Ecto neural progenitor cell (in vitro differentiated cells): Measurements from ENCODE around the gene ZNF165.
"Not testable (repeated sequence)": the region's sequence is repeated elsewhere in the genome, so short reads cannot be mapped to it uniquely, and the experiment has no call there.

Source experiments
- DNase-seq: peaks from one replicate; pipeline ENCODE4 v3.0.0-alpha.2; 2018; ENCODE audit warnings: low spot score

ZNF165 gene

DNA sequence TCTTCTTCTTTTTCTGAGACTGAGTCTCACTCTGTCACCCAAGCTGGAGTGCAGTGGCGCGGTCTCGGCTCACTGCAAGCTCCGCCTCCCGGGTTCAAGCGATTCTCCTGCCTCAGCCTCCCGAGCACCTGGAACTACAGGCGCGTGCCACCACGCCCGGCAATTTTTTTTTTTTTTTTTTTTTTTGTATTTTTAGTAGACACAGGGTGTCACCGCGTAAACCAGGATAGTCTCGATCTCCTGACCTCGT is at the start of gene ZNF165:
ZNF165 (plus strand) TSS at position 188 of the 250 bp plus-strand sequence. CDS start 4,913 bp downstream, outside the sequence.
- not testable (repeated sequence) for DNase-seq

DNA sequence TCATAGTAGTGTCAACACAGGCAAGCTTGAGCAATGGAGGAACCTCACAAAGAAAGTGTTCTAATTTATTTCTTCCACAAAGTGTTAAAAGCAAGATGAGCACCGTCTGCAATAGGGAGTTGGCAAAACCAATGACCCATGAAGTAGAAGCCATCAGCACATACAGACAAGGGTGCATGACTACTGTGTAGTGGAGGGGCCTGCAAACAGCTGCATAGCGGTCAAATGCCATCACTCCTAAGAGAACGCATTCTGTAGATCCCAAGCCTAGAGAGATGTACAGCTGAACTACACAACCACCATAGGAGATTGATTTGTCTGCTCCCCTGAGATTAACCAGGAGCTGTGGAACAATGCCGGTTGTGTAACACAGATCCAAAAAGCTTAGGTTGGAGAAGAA is 26.8 kb upstream of the ZNF165 start:
- DNase-seq, result no peak

DNA sequence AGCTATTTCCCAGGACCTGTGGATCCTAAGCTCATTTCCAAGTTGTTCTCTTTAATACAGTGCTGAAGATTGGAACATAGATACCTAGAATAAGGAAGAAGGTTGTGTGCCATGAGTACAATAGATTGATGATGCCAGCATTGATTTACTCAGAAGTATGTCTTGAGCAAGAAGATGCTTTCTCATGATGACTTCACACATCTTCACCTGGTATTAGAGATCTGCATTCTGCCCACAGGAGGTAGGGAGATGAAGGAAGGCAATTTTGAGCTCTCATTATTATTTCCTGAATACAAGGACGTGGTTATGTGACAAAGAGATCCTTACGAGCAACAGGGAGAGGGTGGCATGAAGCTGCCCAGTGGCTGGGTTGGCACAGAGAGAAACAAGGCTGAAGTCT is 20.0 kb upstream of the ZNF165 start:
- DNase-seq, result no peak

DNA sequence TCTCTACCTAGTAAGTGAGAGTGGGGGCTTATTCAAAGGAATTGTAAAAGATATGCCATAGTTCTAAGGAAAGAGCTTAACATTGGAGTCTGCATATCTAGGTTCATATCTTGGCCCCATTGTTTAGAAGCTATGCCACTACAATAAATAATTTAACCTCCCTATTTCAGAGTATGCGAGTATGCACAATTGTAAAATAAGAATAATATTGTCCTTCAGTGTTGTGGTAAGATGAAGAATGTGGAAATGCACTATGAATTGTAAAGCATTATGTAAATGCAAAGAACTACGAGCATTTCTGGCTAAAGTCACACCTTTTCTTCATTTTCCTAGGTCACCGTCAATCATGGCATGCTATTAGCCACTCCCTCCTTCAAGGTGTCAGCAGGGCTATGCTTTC is 16.1 kb upstream of the ZNF165 start:
- DNase-seq, result no peak

DNA sequence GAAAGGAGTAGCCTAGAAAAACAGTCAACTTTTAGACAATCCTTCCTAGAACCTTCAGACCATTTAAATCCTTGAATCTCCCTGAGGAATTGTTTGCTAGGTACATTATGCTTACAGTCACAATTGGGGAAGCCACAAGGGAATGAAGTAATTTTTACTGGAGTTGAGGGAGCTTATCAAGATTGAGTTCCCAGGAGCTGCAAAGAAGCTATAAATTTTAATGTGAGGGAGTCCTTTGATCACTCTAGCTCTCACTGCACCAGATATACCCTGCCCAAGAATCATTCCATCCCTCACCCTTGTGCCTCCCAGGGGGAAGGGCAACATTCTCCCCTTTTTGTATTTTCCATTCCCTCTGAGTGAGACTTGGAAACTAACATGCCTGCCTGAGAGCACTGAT is 12.3 kb upstream of the ZNF165 start:
- DNase-seq, result no peak

DNA sequence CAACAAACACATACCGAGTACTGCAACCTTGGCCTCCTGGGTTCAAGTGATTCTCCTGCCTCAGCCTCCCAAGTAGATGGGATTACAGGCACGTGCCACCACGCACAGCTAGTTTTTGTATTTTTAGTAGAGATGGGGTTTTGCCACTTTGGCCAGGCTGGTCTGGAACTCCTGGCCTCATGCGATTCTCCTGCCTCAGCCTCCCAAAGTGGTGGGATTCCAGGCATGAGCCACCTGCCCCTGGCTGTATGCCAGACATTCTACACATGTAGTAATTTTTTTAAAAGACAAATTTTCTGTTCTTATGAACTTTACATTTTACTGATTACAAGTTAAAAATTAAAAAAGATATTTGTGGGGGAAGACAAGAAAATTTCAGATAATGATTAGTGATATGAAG is 9.4 kb upstream of the ZNF165 start:
- not testable (repeated sequence) for DNase-seq

DNA sequence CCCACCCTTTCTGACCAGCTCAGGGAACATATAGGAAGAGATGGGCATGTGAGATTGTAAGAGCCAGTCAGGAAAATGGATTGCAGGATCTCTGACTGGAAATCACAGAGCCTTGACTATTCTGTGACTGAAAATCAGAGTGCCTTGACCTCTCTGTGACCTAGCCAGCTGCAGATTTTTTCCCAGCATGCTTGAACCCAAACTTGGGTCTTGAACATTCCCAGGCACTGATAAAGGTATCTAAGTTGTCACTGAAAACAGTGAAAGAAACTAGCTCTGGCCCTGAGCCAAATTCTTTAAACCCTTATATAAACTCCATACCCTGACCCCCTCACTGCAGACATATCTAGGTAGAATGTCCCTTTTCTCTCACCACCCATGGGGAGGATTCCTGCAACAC is 2.3 kb upstream of the ZNF165 start:
- no peak for DNase-seq

DNA sequence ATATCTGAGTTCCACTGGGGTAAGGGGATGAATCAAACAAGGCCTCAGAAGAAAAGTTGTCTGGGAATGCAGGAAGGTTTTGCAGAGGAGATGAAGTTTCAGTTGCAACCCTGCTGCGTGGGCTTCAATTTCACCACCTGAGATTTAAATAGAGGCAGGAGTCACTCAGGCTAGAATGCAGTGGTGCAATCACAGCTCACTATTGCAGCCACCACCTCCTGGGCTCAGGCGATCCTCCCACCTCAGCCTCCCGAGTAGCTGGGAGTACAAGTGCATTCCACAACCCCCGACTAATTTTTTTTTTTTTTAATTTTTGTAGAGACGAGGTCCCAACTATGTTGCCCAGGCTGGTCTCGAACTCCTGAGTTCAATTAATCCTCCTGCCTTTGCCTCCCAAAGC is 1.5 kb upstream of the ZNF165 start:
- no peak for DNase-seq

DNA sequence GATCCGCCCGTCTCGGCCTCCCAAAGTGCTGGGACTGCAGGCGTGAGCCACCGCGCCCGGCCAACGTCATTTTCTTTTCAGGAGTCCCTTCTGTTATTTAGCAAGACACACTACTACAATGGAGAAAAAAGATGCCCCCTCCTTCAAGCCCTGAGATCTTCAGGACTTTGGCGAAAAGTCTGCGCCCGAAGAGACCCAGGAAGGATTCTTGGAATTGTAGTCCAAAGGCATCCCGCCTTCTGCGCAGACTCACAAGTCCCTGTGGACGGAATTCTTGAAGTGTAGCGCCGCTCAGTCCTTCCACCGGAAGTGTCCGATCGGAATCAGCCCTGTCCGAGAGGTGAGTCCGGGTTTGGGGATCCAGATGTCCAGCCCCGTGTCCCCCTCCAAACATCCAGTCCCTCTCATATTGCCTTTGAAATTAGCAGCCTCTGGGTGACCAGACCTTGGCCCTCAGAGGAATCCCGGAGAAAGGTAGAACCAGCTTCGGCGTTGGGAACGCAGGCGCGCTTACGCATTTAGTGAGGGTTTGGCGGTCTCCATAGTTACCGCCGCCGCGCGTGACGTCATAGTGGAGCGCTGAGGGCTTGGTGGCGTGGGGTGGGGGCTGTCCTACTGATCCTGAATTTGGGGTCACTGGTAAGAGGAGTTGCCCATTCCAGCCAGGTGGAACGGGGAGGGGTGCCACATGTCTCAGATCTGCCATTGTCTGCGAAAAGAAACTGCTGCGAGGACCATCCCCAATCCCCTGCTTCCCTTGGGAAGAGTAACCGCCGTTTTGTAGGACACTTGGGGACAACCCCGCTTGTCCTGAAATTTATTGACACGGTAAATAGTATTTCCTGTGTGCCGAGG is 490 bp downstream of the ZNF165 start:
- DNase-seq, result peak; percentile 94

DNA sequence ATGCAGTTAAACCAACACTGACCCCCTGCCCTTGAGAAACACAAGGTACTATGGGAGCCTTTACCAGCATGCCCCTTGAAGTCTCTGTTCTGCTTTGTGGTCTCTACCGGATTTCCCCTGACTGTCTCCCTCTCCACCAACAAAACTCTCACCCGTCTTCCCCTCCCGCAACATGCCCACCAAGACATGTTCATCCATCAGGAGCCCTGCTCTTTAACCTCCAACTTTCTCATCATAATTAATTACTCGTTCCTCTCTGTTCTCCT is 1.1 kb downstream of the ZNF165 start:
- DNase-seq, result no peak

DNA sequence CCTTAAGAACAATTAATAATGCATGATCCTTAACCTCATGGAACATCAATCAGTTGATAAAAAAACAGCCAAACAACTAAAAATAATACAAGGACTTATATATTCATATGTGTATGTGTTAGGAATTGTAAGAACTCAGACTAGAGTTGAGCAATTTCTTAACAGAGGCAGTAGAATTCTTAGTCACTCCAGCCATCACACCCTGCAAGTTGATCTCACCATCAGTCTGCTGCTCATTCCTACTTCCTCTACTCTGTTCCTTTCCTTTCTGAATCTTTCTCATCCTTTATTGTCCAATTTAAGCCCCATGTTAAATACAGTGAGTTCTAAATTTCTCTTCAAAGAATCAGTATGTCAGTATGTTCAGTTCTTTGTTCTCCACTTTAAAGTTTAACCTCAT is 2.6 kb downstream of the ZNF165 start:
- DNase-seq, result no peak

DNA sequence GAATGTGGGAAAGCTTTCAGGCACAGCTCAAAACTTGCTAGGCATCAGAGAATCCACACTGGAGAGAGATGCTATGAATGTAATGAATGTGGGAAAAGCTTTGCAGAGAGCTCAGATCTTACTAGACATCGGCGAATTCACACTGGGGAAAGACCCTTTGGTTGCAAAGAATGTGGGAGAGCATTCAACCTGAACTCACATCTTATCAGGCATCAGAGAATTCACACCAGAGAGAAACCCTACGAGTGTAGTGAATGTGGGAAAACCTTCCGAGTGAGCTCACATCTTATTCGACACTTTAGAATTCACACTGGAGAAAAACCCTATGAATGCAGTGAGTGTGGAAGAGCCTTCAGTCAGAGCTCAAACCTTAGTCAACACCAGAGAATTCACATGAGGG is 8.7 kb downstream of the ZNF165 start:
- DNase-seq, result no peak

DNA sequence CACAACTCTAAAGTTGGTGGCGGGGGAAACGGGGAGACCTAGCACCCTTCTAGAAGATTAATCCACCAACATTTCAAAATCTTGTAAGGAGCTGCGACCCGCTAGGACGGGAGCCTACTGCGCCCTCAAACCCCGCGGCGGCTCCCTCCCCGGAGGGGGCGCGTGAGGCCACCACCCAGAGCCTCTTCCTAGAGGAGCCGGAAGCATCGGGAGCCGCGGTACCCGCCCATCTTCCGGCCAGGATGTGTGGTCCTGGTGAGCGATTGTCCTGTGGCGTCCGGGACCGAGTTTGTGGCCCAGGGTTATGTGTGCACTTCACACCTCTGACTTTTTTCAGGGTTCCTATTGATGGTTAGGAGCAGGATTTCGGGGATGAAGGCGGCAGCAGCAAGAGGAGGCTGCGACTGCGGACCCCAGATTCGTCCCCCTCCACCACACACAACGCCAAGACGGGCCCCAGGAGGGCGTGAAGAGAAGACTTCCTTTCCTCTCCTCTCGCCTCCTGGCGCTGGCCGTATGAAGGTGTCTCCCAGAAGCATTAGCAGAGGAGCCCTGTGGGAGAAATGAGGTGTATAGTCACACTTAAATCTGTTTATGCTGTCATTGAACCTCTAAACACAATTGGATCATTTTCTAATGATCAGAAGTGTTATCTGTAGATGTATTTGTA is 10.7 kb downstream of the ZNF165 start:
- no peak for DNase-seq

DNA sequence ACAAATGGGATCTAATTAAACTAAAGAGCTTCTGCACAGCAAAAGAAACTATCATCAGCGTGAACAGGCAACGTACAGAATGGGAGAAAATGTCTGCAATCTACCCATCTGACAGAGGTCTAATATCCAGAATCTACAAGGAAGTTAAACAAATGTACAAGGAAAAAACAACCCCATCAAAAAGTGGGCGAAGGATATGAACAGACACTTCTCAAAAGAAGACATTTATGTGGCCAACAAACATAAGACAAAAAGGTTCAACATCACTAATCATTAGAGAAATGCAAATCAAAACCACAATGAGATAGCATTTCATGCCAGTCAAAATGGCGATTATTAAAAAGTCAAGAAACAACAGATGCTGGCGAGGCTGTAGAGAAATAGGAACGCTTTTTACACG is 21.9 kb downstream of the ZNF165 start:
- DNase-seq, result not testable (repeated sequence)

DNA sequence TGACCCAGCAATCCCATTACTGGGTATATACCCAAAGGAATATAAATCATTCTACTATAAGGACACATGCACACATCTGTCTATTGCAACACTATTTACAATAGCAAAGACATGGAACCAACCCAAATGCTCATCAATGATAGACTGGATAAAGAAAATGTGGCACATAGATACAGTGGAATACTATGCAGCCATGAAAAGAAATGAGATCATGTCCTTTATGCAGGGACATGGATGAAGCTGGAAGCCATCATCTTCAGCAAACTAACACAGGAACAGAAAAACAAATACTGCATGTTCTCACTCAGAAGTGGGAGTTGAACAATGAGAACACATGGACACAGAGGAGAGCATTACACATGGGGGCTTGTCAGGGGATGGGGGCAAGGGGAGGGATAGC is 22.3 kb downstream of the ZNF165 start:
- not testable (repeated sequence) for DNase-seq

DNA sequence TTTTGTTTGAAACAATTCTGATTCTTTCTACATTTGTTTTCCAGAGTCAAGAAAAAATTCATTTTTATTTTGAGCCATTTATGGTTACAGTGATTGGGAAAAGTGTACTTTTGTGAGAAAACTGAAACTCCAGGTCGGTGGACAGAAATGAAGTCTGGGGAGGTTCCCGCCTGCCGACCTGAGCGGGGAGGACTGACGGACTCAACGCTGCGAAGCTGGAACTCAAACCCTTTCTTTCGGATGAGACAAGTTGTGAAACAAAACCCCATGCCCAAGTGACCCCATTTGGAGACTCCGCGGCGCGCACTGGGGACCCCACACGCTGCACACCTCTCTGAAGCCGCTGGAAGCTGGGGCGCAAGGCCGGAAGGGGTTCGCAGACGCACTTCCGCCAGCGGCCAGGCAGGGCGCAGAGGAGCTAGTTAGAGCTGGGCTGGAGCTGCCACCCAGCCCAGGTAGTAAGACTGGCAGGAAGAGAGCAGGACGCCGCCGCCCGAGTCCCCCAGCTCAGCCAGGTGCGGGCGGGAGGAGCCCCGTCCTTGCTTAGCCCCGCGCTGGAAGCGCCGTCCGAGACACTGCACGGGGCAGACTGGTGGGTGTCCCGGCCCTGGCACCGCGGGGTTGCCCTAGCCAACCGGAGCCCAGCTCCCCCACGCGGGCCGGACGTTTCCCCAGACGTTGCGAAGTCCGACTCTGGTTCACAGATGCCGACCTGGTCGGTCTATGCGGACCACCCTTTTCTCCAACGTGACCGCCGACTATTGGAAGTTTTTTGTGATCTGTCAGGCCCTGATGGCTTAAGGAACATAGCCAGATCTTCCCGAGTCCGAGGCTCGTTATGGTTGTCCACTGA is 24.2 kb downstream of the ZNF165 start:
- DNase-seq, result peak; percentile 85

DNA sequence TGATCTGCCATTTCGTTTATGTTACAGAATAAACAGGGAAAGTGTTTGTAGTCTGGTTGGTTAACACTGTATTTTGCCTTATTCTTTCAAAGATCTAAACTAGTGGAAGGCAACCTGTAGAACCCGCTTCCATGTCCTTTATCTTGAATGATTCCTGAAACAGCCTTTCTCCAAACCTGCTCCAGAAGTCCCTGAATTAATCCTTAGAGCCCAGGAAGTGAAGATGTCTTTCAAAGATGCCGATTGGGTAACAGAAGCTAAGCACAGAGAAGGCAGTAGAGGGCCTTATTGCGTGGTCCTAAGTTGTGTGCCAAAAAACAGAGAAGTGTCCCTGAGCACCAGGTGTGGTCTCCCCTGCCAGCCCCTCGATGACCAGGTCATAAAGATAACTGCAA is 24.9 kb downstream of the ZNF165 start:
- DNase-seq, result no peak

DNA sequence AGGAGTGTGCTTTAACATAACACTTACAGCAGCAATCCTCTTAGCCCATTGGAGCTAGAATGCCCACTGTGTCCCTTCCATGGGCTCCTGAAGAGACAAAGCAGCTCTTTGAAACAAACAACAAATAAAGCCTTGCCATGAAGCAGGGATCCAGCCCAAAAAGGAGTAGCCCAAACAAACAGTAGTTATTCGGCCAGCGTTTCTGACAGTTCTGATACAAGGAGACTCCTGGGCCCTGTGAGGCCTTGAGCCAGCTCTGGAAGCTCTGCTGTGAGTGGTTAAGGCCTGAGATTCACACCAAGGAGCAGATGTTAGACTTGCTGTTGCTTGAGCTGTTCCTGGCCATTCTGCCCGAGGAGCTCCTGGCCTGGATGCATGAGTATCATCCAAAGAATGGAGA is 27.1 kb downstream of the ZNF165 start:
- DNase-seq, result no peak

DNA sequence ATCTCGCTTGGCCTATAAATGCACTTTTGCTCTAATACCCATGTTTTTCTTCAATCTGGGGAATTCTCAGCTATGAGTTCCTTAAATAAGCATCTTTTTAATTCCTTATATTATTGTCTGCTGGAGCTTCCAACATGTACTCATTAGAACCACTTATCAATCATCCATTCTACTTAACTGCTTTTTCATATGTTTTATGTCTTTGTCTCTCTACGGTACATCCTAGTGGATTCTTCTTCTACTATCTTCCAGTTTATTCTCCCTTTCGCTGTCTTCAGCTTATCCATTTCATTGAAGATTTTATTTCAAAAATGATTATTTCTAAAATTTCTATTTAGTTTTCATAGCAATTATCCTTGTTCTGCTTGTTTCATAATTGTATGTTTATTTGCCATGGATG is 31.6 kb downstream of the ZNF165 start:
- no peak for DNase-seq

DNA sequence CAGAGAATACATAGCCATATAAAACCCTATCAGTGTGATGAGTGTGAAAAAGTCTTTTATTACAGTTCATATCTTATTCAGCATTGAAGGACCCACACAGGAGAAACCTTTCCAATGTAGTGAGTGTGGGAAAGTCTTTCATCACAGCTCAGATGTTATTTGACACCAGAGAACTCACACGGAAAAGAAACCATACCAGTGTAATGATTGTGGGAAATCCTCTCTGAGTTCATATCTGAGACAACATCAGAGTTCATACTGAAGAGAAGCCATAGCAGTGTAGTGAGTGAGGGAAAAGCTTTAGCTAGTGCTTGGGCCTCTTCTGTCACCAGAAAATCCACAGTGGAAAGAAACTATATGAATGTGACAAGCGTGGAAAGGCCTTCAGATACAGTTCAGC is 35.4 kb downstream of the ZNF165 start:
- no peak for DNase-seq

DNA sequence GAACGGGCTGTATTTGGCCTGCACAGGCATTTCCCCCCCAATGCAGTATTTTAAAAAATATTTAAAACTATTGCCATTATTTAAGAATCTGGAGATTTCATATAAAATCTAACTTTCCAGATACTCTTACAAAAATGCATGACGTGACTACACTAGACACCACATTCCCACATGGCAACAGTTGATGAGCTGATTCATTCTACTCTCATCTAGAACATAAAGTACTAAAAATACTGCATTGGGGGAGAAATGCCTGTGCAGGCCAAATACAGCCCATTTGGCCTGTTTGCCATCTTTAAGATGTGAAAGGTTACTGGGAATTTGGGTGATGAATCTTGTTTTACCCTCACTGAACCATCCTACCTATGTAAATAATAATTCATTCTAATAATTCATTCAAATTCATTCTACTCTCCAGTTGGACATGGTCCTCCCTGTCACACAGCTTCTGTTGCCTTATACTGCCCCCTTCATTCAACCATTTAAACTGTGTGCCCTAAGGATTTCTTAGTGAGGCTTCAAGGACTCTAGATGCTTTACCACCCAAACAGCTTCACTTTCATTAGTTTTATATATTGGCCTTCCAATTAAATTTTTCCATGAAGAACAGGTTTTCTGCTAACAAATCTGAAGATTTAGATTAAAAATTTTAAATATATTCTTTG is 37.1 kb downstream of the ZNF165 start:
- no peak for DNase-seq

DNA sequence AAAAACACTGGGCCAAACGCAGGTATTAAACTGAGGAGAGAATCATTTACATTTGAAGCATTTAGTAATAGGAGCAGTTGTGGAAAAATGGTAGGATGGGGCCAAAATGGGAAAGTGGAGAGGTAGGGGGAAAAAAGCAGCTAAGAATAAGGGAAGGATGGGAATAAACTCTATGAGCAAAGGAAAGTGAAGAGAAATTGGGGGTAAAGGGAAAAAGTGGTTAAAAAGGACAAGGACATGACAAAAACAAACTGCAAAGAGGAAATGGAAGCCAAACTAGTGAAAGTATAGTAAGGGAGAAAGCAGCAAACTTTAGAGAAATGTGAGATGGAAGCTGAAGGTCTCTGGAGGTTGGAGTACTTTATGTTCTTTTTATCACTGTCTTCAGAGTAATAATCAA is 37.8 kb downstream of the ZNF165 start:
- no peak for DNase-seq

DNA sequence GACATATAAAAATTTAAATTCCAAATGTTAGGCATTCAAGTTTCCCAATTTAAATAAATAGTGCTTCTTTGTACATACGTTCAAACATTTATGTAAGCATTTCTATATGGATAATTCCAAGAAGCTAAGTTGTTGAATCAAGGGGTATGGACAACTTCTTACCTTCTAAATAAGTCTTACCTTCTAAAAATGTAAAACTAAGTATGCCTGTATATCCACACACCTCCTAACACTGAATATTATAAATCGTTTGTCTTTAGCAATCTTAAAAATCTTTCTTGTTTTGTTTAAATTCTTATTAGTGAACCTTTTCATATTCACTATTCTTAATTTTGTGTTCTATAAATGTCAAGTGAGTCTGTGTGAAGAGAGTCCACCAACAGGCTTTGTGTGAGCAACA is 41.5 kb downstream of the ZNF165 start:
- no peak for DNase-seq
